22Rv1 (cell line): ENCODE measurements around the gene PTCD3.

ENCODE experiments used
- CTCF ChIP-seq: fragments of 450-650 bp; IDR thresholded peaks from 2 replicates; pipeline ENCODE4 v1.5.1; 2017; ENCODE audit warnings: mild to moderate bottlenecking
- ZFX ChIP-seq: fragments of 450-650 bp; IDR thresholded peaks from 2 replicates; pipeline ENCODE4 v1.6.1; 2017; ENCODE audit warnings: antibody characterized with exemption, borderline replicate concordance

- TF ChIP-seq CTCF (no peak), ZFX (no peak)
Measured at GRCh38 chr2:86140969-86141392, 34.9 kb downstream of the PTCD3 start.
